HepG2 (cell line): ENCODE data around the gene NDUFB3. TPM values are rescaled to one million over a fixed set of nuclear protein-coding genes. Genes with fewer than 3 reads are reported as not detected.

Experiments used
- CHD2 ChIP-seq: IDR thresholded peaks from 2 replicates; pipeline ENCODE4 v1.6.1; 2011; ENCODE audit warnings: low read depth, low read length, improper control_type of control experiment
- KAT7 ChIP-seq: IDR thresholded peaks from 2 replicates; pipeline ENCODE4 v1.6.1; 2018; ENCODE audit warnings: borderline replicate concordance, missing compliant biosample characterization
- LRRFIP1 ChIP-seq: sonication (generic); formaldehyde crosslinking; conservative IDR thresholded peaks from 2 replicates; pipeline ENCODE4 v1.4.0; 2020; ENCODE audit warnings: missing genetic modification reagents
- MBNL3 ChIP-seq: fragments of 250-450 bp; sonication (Bioruptor Pico); conservative IDR thresholded peaks from 2 replicates; pipeline ENCODE4 v1.8.0; 2022; ENCODE audit warnings: mild to moderate bottlenecking, inconsistent platforms
- MTF1 ChIP-seq: sonication (generic); formaldehyde crosslinking; IDR thresholded peaks from 2 replicates; pipeline ENCODE4 v1.5.0; 2020; ENCODE audit warnings: missing genetic modification reagents
- PHB2 ChIP-seq: fragments of 450-650 bp; IDR thresholded peaks from 2 replicates; pipeline ENCODE4 v1.6.1; 2018; ENCODE audit not compliant: partially characterized antibody
- PHF21A ChIP-seq: sonication (generic); formaldehyde crosslinking; IDR thresholded peaks from 2 replicates; pipeline ENCODE4 v1.5.0; 2020; ENCODE audit warnings: mild to moderate bottlenecking, missing genetic modification reagents
- RFX3 ChIP-seq: IDR thresholded peaks from 2 replicates; pipeline ENCODE4 v1.6.1; 2016; ENCODE audit warnings: missing biosample characterization, missing genetic modification reagents
- ZBTB8A ChIP-seq: sonication (generic); formaldehyde crosslinking; IDR thresholded peaks from 2 replicates; pipeline ENCODE4 v1.4.0; 2020; ENCODE audit warnings: mild to moderate bottlenecking, low read depth, missing genetic modification reagents, borderline replicate concordance
- ZIK1 ChIP-seq: sonication (generic); formaldehyde crosslinking; IDR thresholded peaks from 2 replicates; pipeline ENCODE4 v1.5.0; 2020; ENCODE audit warnings: mild to moderate bottlenecking, low read depth, missing genetic modification reagents, borderline replicate concordance
- ZNF235 ChIP-seq: sonication (generic); formaldehyde crosslinking; IDR thresholded peaks from 2 replicates; pipeline ENCODE4 v1.8.1; 2023; ENCODE audit warnings: mild to moderate bottlenecking, missing genetic modification reagents, borderline replicate concordance
- ZNF597 ChIP-seq: sonication (generic); formaldehyde crosslinking; IDR thresholded peaks from 2 replicates; pipeline ENCODE4 v1.5.0; 2020; ENCODE audit warnings: missing genetic modification reagents
- ZNF75D ChIP-seq: sonication (generic); formaldehyde crosslinking; IDR thresholded peaks from 2 replicates; pipeline ENCODE4 v1.8.1; 2023; ENCODE audit warnings: missing genetic modification reagents, mild to moderate bottlenecking, borderline replicate concordance
- ZNF879 ChIP-seq: sonication (generic); formaldehyde crosslinking; IDR thresholded peaks from 2 replicates; pipeline ENCODE4 v1.8.1; 2023; ENCODE audit warnings: missing genetic modification reagents
- ZSCAN9 ChIP-seq: IDR thresholded peaks from 2 replicates; pipeline ENCODE4 v1.6.1; 2016; ENCODE audit warnings: borderline replicate concordance
- polyA plus RNA-seq, 8 experiments: library from polyadenylated mRNA; depleted of rRNA in 3 of 8; stranded (reverse) in 7 of 8; unstranded in 1 of 8; fragments of >200 nt; fragmentation: Illumina TruSeq in 4 of 8; extraction: Trizol in 4 of 8; gene quantifications; 2 replicates each; pipeline versions ENCODE4 v1.2.1 to v1.2.3, GENCODE V29; 2011 to 2016; ENCODE audit warnings: low read depth in 4 of 8, missing spikeins in 1 of 8, mixed read lengths in 1 of 8; ENCODE audit not compliant: insufficient read depth in 1 of 8
- total RNA-seq, 5 experiments: library from RNA; depleted of rRNA; stranded (reverse); fragments of >200 nt; fragmentation: Illumina TruSeq; extraction: Trizol; gene quantifications; 2 replicates each; pipeline ENCODE4 v1.2.3, GENCODE V29; 2016; ENCODE audit warnings: low read depth in 1 of 5
- TF ChIP-seq, protein P1 (sequence below): sonication (generic); formaldehyde crosslinking; IDR thresholded peaks from 2 replicates; pipeline ENCODE4 v1.4.0; 2020; ENCODE audit warnings: low read depth, mild to moderate bottlenecking, missing genetic modification reagents
- TF ChIP-seq, protein P2 (sequence below): sonication (generic); formaldehyde crosslinking; IDR thresholded peaks from 2 replicates; pipeline ENCODE4 v1.4.0; 2020; ENCODE audit warnings: missing genetic modification reagents
- TF ChIP-seq, protein P3 (sequence below): sonication (generic); formaldehyde crosslinking; IDR thresholded peaks from 2 replicates; pipeline ENCODE4 v1.5.0; 2020; ENCODE audit warnings: missing genetic modification reagents
- TF ChIP-seq, protein P4 (sequence below): IDR thresholded peaks from 2 replicates; pipeline ENCODE4 v1.6.1; 2012; ENCODE audit warnings: low read depth, low read length, improper control_type of control experiment

NDUFB3 gene
- total and polyA plus RNA-seq, 2 of the 13 experiments (the other 11 are each of a cell fraction or from before 2014, with no cell fraction given), result 50.7 to 159 TPM

DNA sequence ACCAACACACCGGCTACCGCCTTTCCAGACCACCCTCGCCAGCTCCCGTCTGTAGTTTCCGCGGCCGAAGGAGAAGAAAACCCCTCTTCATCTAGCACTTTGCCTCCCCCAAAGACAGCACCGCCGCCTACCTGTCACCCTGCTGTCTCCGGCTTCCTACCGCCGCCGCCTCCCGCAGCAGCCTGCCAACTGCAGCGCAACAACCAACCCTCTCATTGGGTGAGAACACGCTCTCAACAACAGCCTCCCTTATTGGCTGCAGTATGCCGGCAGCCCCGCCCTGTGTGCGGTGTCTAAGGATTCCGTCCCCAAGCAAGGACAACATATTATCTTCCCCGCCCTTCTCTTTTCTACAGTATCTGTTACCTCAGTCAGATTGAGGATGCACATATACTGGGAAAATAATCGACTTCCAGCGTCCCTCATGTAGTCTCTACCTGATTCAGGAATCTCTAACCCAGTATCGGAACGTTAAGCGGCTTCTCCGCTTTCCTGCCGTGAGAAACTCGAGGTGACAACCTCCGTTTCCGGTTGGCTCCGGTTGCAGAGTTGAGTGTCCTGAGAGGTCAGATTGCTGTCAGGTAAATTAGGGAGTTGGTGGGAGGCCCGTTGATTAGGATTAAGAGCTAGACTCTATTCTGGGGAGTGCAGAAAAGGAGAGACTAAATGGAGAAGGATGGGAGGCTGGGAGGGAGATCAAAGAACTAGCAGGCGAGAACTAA, at the start of gene NDUFB3, which contains the start of gene HYCC2 (continued):
- TF ChIP-seq PHF21A (CRISPR knock-in tag) (peak; percentile 94), PHB2 (no peak), ZBTB8A (CRISPR knock-in tag) (peak; percentile 95), LRRFIP1 (CRISPR knock-in tag) (0 out of 2 replicates have a peak, but pooled peaks have one; percentile 57), ZIK1 (CRISPR knock-in tag) (0 out of 2 replicates have a peak, but pooled peaks have one; percentile 52), ZNF879 (CRISPR knock-in tag) (no peak), ZNF235 (CRISPR knock-in tag) (no peak; the same call in 1 of the 2 replicates), ZNF75D (CRISPR knock-in tag) (no peak), MBNL3 (CRISPR knock-in tag) (no peak), CHD2 (peak; percentile 58; the same call in 1 of the 2 replicates), ZSCAN9 (CRISPR knock-in tag) (peak; percentile 96; the same call in 1 of the 2 replicates), MTF1 (CRISPR knock-in tag) (no peak), ZNF597 (no peak), KAT7 (CRISPR knock-in tag) (peak; percentile 89; the same call in 1 of the 2 replicates), RFX3 (peak; percentile 52)
- TF ChIP-seq, protein P1, sequence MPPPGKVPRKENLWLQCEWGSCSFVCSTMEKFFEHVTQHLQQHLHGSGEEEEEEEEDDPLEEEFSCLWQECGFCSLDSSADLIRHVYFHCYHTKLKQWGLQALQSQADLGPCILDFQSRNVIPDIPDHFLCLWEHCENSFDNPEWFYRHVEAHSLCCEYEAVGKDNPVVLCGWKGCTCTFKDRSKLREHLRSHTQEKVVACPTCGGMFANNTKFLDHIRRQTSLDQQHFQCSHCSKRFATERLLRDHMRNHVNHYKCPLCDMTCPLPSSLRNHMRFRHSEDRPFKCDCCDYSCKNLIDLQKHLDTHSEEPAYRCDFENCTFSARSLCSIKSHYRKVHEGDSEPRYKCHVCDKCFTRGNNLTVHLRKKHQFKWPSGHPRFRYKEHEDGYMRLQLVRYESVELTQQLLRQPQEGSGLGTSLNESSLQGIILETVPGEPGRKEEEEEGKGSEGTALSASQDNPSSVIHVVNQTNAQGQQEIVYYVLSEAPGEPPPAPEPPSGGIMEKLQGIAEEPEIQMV (CRISPR knock-in tag), result 0 out of 2 replicates have a peak, but pooled peaks have one; percentile 50
- TF ChIP-seq, protein P2, sequence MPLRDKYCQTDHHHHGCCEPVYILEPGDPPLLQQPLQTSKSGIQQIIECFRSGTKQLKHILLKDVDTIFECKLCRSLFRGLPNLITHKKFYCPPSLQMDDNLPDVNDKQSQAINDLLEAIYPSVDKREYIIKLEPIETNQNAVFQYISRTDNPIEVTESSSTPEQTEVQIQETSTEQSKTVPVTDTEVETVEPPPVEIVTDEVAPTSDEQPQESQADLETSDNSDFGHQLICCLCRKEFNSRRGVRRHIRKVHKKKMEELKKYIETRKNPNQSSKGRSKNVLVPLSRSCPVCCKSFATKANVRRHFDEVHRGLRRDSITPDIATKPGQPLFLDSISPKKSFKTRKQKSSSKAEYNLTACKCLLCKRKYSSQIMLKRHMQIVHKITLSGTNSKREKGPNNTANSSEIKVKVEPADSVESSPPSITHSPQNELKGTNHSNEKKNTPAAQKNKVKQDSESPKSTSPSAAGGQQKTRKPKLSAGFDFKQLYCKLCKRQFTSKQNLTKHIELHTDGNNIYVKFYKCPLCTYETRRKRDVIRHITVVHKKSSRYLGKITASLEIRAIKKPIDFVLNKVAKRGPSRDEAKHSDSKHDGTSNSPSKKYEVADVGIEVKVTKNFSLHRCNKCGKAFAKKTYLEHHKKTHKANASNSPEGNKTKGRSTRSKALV (CRISPR knock-in tag), result 0 out of 2 replicates have a peak, but pooled peaks have one; percentile 46
- TF ChIP-seq, protein P3, sequence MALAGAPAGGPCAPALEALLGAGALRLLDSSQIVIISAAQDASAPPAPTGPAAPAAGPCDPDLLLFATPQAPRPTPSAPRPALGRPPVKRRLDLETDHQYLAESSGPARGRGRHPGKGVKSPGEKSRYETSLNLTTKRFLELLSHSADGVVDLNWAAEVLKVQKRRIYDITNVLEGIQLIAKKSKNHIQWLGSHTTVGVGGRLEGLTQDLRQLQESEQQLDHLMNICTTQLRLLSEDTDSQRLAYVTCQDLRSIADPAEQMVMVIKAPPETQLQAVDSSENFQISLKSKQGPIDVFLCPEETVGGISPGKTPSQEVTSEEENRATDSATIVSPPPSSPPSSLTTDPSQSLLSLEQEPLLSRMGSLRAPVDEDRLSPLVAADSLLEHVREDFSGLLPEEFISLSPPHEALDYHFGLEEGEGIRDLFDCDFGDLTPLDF, result peak; percentile 40; the same call in 1 of the 2 replicates
- TF ChIP-seq, protein P4, sequence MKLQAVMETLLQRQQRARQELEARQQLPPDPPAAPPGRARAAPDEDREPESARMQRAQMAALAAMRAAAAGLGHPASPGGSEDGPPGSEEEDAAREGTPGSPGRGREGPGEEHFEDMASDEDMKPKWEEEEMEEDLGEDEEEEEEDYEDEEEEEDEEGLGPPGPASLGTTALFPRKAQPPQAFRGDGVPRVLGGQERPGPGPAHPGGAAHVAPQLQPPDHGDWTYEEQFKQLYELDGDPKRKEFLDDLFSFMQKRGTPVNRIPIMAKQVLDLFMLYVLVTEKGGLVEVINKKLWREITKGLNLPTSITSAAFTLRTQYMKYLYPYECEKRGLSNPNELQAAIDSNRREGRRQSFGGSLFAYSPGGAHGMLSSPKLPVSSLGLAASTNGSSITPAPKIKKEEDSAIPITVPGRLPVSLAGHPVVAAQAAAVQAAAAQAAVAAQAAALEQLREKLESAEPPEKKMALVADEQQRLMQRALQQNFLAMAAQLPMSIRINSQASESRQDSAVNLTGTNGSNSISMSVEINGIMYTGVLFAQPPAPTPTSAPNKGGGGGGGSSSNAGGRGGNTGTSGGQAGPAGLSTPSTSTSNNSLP, result peak; percentile 67
